Suppressor macrophage treated with lipopolysaccharide for 4 hours (primary cell): ENCODE data around the gene GORASP1.
A peak's percentile ranks its signal among the peaks of the same experiment; 100 is the strongest.

ENCODE experiments used
- DNase-seq: peaks from one replicate; pipeline ENCODE4 v3.0.0-alpha.2; 2020

Gene GORASP1

DNA sequence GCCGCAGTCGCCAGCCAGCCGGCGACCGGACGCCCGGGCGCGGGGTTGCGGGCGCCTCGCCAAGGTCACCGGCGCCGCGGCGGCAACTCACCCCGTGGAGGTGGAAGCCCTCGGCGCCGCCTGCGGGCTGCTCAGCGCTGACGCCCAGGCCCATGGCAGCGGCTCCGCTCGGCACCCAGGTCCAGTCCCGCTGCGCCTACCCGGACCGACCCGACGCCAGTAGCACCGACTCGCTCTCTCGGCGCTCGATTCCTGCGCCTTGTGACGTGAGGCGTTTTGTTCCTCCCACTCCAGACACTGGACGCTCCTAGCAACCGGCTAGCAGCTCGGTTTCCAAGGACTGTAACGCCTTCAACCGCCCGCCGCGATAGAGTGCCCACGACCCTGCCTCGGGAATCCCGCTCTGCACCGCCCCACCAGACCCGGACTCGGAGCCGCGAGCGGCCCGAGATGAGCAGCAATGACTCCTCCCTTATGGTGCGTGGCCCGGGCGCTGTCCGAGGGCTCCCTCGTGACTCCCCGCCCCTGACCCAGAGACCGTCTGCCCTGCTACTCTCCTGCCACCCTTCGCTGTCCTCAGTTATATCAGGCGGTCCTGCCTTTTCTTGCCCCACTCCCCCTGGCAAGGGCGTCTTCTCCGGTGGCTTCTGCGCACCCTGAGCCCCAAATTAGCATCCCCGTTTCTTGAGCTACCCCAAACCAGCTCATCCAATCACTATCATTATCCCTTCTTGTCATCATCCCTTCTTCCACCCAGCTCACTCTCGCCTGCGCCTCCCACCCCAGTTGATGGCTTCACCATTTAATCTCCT is at the start of gene GORASP1, which contains the start of gene TTC21A:
Gene GORASP1, minus strand, starts transcription at position 240 of the 812 bp plus-strand sequence. Its CDS starts 86 bp downstream, at position 154.
Gene TTC21A, plus strand, starts transcription at position 293 of the 812 bp plus-strand sequence. Its CDS starts 158 bp downstream, at position 451.
- peak; percentile 88 for DNase-seq

DNA sequence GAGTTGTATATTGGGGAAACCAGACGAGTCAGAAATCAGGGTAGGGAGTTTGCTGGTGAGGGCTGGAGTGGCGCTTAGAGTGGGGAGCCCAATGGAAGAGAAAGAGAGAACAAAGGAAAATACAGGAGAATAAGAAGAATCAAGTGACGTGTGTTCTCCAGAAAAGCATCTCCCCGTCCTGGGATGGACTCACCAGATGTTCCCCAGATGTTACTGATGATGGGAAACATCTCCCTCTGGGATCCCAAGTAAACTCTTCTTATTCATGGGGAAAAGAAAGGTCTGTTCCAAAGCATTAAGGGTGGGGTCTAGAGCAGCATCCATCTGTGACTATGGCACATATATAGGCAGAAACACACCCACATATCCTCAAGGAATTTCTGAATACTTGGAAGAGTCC is 49.0 kb upstream of the GORASP1 start:
- DNase-seq = no peak

GRCh38 chr3:39154280-39155021 is 47.0 kb upstream of the GORASP1 start:
- DNase-seq = no peak

DNA sequence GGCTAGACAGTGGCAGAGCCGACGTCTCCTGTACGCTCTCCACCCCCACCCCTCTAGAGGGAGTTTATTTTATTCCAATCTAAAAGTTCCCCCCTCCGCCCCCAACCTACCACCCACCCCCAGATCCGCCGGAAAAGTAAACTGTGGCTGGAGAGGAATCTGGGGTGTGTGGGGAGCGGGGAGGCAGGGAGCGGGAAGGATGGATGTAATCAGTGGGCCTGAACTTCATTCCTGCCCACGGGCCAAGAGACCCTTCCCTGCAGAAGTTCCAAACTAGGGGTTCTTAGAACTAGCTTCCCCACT is 46.5 kb upstream of the GORASP1 start:
- DNase-seq = no peak

- DNase-seq = peak; percentile 78
Measured at GRCh38 chr3:39150803-39151631, 43.6 kb upstream of the GORASP1 start.

GRCh38 chr3:39150148-39150802 is 42.8 kb upstream of the GORASP1 start:
- DNase-seq = no peak

DNA sequence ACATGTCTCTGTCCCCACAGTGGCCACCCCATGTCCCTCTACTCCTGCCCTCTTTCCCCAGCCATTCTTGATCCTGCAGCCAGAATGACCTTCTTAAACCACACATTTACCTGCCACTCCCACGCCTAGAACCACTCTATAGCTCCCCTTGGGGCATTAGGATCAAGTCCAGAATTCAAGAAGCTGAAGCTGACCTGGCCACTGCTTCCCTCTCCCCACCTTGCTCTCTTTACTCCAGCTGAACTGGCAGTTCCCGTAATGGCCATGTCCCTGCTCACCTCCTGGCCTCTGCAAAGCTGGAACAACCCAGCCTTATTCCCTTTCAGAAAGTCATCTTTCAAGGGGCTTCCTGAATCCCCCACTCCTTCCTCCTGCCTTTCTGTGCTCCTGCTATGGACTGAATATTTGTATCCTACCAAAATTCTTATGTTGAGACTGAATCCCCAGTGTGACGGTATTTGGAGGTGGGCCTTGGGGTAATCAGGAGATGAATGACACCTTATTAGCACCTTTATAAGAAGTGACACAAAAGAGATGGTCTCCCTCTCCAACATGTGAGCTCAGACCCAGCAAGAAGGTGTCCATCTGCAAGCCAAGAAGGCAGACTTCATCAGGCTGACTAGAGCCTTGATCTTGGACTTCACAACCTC is 42.2 kb upstream of the GORASP1 start:
- no peak for DNase-seq

DNA sequence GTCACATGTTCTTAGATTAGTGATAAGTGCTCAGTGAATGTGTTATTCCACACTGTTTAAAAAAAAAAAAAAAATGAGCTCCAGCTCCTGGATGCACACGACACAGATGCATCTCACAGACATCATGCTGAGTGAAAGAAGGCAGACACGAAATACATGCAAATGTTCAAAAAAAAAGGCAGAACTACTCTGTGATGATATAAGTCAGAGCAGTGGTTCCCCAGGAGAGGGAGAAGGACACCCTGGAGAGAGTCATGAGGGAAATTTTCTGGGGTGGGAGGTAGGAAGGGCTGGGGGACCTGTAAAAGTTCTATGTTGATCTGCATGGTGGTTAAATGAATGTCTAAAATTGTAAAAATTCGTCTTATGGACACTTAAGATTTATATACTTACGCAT is 41.6 kb upstream of the GORASP1 start:
- peak; percentile 71 for DNase-seq

DNA sequence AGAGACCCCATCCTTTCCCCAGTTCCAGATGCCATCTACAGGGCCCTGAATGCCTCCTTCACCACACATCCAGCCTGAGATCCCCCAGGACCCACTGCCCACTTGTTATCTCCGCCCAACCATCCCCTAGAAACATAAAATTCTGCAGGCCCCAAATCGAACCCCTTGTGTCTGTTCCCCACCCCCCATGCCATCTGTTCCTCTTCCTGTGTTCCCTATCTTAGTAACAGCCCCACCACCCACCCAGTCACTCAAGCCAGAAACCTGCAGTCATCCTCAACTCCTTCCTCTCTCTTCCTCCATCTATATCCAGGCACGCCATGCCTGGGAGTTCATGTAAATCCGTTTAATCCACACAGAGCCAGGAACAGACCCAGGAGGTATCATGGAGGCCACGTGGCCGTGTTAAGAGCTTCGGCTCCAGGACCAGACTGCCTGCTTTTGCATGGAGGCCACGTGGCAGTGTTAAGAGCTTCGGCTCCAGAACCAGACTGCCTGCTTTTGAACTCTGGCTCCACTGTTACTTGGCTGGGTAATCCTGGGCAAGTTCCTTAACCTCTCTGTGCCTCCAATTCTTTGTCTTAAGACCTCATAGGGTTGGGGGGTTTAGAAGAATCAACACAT is 41.1 kb upstream of the GORASP1 start:
- peak; percentile 56 for DNase-seq

- peak; percentile 49 for DNase-seq
Measured at GRCh38 chr3:39147711-39148434, 40.4 kb upstream of the GORASP1 start.

GRCh38 chr3:39146611-39147591 is 39.5 kb upstream of the GORASP1 start:
- peak; percentile 94 for DNase-seq

DNA sequence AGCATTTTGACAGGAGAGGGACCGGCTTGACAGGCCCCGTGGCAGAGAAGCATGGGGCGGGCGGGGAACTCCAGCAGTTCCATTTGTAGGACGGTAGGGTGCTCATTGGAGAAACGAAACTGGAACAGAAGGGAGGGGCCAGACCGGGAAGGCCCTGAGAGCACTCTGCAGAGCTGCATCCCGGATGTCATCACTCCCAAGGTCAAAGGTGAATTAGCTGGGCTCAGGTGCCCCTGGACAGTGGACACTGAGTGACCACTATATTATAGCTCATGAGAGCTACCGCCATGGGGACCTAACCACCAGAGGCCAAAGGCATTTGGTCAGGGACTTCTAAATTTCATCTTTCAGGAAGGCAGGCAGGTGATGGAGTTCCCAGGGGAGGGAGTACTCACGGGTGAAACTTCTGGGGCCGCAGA is 38.7 kb upstream of the GORASP1 start:
- DNase-seq = peak; percentile 92

DNA sequence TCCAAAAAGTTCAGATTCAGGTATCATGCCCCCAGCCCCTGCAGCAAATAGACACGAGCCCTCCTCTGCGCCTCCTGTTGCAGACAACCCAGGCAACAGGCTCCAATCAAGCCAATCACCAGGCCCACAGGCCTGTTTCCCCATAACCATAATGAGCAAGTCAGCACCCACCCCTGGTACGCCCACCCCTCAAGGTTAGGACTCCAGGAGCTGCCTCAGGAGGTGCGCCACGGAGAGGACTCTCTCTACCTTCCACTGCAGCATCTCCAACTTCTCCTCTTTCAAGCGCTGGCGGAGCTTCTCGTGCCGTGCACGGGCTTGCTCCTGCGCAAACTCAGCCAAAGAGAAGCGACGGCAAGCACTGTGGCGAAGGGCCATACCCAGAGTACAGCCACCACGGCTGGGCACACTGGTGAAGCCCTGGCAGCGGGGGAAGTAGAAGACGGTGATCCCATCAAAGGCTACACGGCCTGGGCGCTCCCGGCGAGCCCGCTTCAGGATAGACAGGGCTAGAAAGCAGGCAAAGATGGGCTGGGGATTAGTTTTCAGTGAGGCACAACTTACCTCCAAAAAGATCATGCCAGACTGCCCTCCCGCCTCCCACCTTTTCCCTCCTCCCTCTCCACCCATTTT is 37.4 kb upstream of the GORASP1 start:
- DNase-seq = no peak

DNA sequence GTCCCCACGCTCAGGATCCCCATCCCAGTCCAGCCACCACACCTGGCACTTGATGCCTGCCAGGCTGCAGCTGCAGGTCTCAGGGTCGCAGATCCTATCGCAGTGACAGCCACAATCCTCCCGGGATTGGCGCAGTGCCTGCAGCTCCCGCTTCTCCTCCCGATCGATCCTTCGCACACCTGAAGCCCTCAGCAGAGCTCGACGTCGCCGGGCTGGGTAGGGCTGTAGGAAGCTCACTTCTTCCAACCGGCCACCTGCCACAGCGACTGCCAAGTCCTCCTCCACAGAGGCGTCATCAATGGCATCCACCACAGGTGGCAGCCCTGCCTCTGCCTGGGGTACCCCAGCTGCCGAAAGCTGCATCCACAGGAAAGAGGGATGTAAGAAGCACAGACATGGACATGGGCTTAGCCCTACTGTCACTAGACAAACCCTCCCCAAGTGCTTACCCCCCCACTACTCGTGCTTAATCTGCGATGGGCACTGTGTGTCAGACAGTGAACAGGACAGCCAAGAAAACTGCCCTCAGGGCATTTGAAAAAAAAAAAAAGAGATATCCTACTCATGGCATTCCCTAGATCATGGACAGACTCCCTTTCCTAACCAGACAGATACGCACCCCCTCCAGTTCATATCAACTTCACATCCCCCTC is 36.8 kb upstream of the GORASP1 start:
- DNase-seq = no peak

- DNase-seq = no peak
Measured at GRCh38 chr3:39143051-39143885, 35.8 kb upstream of the GORASP1 start.

- no peak for DNase-seq
Measured at GRCh38 chr3:39142067-39142466, 34.6 kb upstream of the GORASP1 start.

GRCh38 chr3:39141171-39141995 is 34.0 kb upstream of the GORASP1 start:
- DNase-seq = peak; percentile 49
